HepG2 (cell line): ENCODE measurements around the gene XXYLT1. TPM values are rescaled to one million over a fixed set of nuclear protein-coding genes. Genes with fewer than 3 reads are reported as not detected.

Experiments
- ADNP ChIP-seq: sonication (generic); formaldehyde crosslinking; IDR thresholded peaks from 2 replicates; pipeline ENCODE4 v1.4.0; 2020; ENCODE audit warnings: missing genetic modification reagents
- JUND ChIP-seq: sonication (generic); formaldehyde crosslinking; IDR thresholded peaks from 2 replicates; pipeline ENCODE4 v1.8.0; 2022; ENCODE audit warnings: mild to moderate bottlenecking, missing genetic modification reagents
- NFATC3 ChIP-seq: sonication (generic); formaldehyde crosslinking; IDR thresholded peaks from 2 replicates; pipeline ENCODE4 v1.5.1; 2020; ENCODE audit warnings: mild to moderate bottlenecking, missing genetic modification reagents
- NFKB2 ChIP-seq: sonication (generic); formaldehyde crosslinking; IDR thresholded peaks from 2 replicates; pipeline ENCODE4 v1.4.0; 2020; ENCODE audit warnings: missing genetic modification reagents, borderline replicate concordance
- NFRKB ChIP-seq: fragments of 450-650 bp; IDR thresholded peaks from 2 replicates; pipeline ENCODE4 v1.6.1; 2017
- RFX3 ChIP-seq: IDR thresholded peaks from 2 replicates; pipeline ENCODE4 v1.6.1; 2016; ENCODE audit warnings: missing biosample characterization, missing genetic modification reagents
- ZNF550 ChIP-seq: sonication (generic); formaldehyde crosslinking; IDR thresholded peaks from 2 replicates; pipeline ENCODE4 v1.4.0; 2020; ENCODE audit warnings: mild to moderate bottlenecking, missing genetic modification reagents, borderline replicate concordance
- ZNF564 ChIP-seq: sonication (generic); formaldehyde crosslinking; IDR thresholded peaks from 2 replicates; pipeline ENCODE4 v1.8.1; 2023; ENCODE audit warnings: mild to moderate bottlenecking, missing genetic modification reagents
- ZNF879 ChIP-seq: sonication (generic); formaldehyde crosslinking; IDR thresholded peaks from 2 replicates; pipeline ENCODE4 v1.8.1; 2023; ENCODE audit warnings: missing genetic modification reagents
- polyA plus RNA-seq, 8 experiments: library from polyadenylated mRNA; depleted of rRNA in 3 of 8; stranded (reverse) in 7 of 8; unstranded in 1 of 8; fragments of >200 nt; fragmentation: Illumina TruSeq in 4 of 8; extraction: Trizol in 4 of 8; gene quantifications; 2 replicates each; pipeline versions ENCODE4 v1.2.1 to v1.2.3, GENCODE V29; 2011 to 2016; ENCODE audit warnings: low read depth in 4 of 8, missing spikeins in 1 of 8, mixed read lengths in 1 of 8; ENCODE audit not compliant: insufficient read depth in 1 of 8
- total RNA-seq, 5 experiments: library from RNA; depleted of rRNA; stranded (reverse); fragments of >200 nt; fragmentation: Illumina TruSeq; extraction: Trizol; gene quantifications; 2 replicates each; pipeline ENCODE4 v1.2.3, GENCODE V29; 2016; ENCODE audit warnings: low read depth in 1 of 5
- TF ChIP-seq, protein P1 (sequence below): sonication (generic); formaldehyde crosslinking; IDR thresholded peaks from 2 replicates; pipeline ENCODE4 v1.4.0; 2020; ENCODE audit warnings: missing genetic modification reagents
- TF ChIP-seq, protein P2 (sequence below): sonication (generic); formaldehyde crosslinking; IDR thresholded peaks from 2 replicates; pipeline ENCODE4 v1.4.0; 2020; ENCODE audit warnings: missing genetic modification reagents, mild to moderate bottlenecking, borderline replicate concordance
- TF ChIP-seq, protein P3 (sequence below): IDR thresholded peaks from 2 replicates; pipeline ENCODE4 v1.6.1; 2012; ENCODE audit warnings: low read length, improper control_type of control experiment
- TF ChIP-seq, protein P4 (sequence below): sonication (generic); formaldehyde crosslinking; IDR thresholded peaks from 2 replicates; pipeline ENCODE4 v1.4.0; 2020; ENCODE audit warnings: mild to moderate bottlenecking, missing genetic modification reagents
- TF ChIP-seq, protein P5 (sequence below): sonication (generic); formaldehyde crosslinking; IDR thresholded peaks from 2 replicates; pipeline ENCODE4 v1.4.0; 2020; ENCODE audit warnings: mild to moderate bottlenecking, missing genetic modification reagents

The XXYLT1 gene
- total and polyA plus RNA-seq, 2 of the 13 experiments (the other 11 are each of a cell fraction or from before 2014, with no cell fraction given) = 17.7 to 19.0 TPM

DNA sequence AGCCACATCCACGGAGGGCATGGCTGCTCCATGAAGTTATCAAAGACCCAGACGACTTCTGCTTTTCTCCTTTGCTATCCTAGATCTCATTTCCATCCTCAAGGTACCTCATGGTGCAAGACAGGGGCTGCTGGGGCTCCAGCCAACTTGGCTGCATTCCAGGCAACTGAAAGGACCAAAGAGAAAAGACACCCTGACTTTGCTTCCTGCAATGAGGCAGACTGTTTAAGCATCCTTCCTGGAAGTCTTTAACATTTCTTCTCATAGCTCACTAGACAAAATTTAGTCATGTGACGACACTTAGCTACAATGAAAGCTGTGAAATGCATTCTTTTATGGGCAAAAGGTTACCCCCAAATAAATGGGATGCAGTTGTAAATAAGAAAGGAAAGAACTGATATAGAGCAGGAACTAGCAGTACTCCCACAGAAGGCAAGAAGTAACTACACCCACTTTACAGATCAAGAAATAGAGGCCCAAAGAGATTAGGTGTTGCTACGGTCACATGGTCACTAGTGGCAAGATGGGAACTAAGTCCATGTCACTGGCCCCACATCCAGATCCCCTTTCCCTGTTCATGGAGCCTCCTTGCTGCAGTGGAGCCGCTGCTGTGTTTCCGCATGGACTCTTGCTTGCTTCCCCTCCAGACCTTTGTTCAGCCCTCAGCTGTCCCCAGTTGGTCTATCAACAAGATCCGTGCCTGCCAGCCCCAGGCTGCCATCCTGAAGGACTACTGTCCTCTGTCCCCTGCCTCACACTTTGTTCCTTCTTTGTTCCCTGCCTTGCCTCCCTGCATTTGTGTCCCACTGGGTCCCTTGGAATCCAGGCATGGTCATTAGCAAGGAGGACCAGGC, 107.0 kb downstream of the XXYLT1 start (continued):
- TF ChIP-seq, protein P1, sequence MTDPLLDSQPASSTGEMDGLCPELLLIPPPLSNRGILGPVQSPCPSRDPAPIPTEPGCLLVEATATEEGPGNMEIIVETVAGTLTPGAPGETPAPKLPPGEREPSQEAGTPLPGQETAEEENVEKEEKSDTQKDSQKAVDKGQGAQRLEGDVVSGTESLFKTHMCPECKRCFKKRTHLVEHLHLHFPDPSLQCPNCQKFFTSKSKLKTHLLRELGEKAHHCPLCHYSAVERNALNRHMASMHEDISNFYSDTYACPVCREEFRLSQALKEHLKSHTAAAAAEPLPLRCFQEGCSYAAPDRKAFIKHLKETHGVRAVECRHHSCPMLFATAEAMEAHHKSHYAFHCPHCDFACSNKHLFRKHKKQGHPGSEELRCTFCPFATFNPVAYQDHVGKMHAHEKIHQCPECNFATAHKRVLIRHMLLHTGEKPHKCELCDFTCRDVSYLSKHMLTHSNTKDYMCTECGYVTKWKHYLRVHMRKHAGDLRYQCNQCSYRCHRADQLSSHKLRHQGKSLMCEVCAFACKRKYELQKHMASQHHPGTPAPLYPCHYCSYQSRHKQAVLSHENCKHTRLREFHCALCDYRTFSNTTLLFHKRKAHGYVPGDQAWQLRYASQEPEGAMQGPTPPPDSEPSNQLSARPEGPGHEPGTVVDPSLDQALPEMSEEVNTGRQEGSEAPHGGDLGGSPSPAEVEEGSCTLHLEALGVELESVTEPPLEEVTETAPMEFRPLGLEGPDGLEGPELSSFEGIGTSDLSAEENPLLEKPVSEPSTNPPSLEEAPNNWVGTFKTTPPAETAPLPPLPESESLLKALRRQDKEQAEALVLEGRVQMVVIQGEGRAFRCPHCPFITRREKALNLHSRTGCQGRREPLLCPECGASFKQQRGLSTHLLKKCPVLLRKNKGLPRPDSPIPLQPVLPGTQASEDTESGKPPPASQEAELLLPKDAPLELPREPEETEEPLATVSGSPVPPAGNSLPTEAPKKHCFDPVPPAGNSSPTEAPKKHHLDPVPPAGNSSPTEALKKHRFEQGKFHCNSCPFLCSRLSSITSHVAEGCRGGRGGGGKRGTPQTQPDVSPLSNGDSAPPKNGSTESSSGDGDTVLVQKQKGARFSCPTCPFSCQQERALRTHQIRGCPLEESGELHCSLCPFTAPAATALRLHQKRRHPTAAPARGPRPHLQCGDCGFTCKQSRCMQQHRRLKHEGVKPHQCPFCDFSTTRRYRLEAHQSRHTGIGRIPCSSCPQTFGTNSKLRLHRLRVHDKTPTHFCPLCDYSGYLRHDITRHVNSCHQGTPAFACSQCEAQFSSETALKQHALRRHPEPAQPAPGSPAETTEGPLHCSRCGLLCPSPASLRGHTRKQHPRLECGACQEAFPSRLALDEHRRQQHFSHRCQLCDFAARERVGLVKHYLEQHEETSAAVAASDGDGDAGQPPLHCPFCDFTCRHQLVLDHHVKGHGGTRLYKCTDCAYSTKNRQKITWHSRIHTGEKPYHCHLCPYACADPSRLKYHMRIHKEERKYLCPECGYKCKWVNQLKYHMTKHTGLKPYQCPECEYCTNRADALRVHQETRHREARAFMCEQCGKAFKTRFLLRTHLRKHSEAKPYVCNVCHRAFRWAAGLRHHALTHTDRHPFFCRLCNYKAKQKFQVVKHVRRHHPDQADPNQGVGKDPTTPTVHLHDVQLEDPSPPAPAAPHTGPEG (CRISPR knock-in tag) = no peak
- TF ChIP-seq NFATC3 (no peak), NFKB2 (CRISPR knock-in tag) (0 out of 2 replicates have a peak, but pooled peaks have one; percentile 8), ZNF564 (CRISPR knock-in tag) (no peak), ADNP (0 out of 2 replicates have a peak, but pooled peaks have one; percentile 59), ZNF550 (CRISPR knock-in tag) (no peak), RFX3 (no peak), ZNF879 (CRISPR knock-in tag) (no peak), NFRKB (no peak), JUND (no peak)
- TF ChIP-seq, protein P2, sequence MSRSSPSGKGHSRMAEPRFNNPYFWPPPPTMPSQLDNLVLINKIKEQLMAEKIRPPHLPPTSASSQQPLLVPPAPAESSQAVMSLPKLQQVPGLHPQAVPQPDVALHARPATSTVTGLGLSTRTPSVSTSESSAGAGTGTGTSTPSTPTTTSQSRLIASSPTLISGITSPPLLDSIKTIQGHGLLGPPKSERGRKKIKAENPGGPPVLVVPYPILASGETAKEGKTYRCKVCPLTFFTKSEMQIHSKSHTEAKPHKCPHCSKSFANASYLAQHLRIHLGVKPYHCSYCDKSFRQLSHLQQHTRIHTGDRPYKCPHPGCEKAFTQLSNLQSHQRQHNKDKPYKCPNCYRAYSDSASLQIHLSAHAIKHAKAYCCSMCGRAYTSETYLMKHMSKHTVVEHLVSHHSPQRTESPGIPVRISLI (CRISPR knock-in tag) = 0 out of 2 replicates have a peak, but pooled peaks have one; percentile 1
- TF ChIP-seq, protein P3, sequence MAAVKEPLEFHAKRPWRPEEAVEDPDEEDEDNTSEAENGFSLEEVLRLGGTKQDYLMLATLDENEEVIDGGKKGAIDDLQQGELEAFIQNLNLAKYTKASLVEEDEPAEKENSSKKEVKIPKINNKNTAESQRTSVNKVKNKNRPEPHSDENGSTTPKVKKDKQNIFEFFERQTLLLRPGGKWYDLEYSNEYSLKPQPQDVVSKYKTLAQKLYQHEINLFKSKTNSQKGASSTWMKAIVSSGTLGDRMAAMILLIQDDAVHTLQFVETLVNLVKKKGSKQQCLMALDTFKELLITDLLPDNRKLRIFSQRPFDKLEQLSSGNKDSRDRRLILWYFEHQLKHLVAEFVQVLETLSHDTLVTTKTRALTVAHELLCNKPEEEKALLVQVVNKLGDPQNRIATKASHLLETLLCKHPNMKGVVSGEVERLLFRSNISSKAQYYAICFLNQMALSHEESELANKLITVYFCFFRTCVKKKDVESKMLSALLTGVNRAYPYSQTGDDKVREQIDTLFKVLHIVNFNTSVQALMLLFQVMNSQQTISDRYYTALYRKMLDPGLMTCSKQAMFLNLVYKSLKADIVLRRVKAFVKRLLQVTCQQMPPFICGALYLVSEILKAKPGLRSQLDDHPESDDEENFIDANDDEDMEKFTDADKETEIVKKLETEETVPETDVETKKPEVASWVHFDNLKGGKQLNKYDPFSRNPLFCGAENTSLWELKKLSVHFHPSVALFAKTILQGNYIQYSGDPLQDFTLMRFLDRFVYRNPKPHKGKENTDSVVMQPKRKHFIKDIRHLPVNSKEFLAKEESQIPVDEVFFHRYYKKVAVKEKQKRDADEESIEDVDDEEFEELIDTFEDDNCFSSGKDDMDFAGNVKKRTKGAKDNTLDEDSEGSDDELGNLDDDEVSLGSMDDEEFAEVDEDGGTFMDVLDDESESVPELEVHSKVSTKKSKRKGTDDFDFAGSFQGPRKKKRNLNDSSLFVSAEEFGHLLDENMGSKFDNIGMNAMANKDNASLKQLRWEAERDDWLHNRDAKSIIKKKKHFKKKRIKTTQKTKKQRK = no peak
- TF ChIP-seq, protein P4, sequence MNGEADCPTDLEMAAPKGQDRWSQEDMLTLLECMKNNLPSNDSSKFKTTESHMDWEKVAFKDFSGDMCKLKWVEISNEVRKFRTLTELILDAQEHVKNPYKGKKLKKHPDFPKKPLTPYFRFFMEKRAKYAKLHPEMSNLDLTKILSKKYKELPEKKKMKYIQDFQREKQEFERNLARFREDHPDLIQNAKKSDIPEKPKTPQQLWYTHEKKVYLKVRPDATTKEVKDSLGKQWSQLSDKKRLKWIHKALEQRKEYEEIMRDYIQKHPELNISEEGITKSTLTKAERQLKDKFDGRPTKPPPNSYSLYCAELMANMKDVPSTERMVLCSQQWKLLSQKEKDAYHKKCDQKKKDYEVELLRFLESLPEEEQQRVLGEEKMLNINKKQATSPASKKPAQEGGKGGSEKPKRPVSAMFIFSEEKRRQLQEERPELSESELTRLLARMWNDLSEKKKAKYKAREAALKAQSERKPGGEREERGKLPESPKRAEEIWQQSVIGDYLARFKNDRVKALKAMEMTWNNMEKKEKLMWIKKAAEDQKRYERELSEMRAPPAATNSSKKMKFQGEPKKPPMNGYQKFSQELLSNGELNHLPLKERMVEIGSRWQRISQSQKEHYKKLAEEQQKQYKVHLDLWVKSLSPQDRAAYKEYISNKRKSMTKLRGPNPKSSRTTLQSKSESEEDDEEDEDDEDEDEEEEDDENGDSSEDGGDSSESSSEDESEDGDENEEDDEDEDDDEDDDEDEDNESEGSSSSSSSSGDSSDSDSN (CRISPR knock-in tag) = 0 out of 2 replicates have a peak, but pooled peaks have one; percentile 3
- TF ChIP-seq, protein P5, sequence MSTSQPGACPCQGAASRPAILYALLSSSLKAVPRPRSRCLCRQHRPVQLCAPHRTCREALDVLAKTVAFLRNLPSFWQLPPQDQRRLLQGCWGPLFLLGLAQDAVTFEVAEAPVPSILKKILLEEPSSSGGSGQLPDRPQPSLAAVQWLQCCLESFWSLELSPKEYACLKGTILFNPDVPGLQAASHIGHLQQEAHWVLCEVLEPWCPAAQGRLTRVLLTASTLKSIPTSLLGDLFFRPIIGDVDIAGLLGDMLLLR (CRISPR knock-in tag) = no peak
